Nephron progenitor cell (in vitro differentiated cells): ENCODE measurements around the gene DGKH.
A peak's percentile ranks its signal among the peaks of the same experiment; 100 is the strongest.

Source experiments
- DNase-seq: peaks from one replicate; pipeline ENCODE4 v3.0.0; 2021
- H3K27ac Mint-ChIP-seq: 2 replicates; pipeline ENCODE4 v1.8.0; 2021; ENCODE audit warnings: mild to moderate bottlenecking, moderate library complexity, mixed read lengths
- H3K27me3 Mint-ChIP-seq: 2 replicates; pipeline ENCODE4 v1.8.0; 2021; ENCODE audit warnings: mild to moderate bottlenecking, low read depth, mixed read lengths; ENCODE audit not compliant: poor library complexity
- H3K36me3 Mint-ChIP-seq: 2 replicates; pipeline ENCODE4 v1.8.0; 2021; ENCODE audit warnings: low read depth, mixed read lengths
- H3K4me1 Mint-ChIP-seq: 2 replicates; pipeline ENCODE4 v1.8.0; 2021; ENCODE audit warnings: mixed read lengths
- H3K4me3 Mint-ChIP-seq: 2 replicates; pipeline ENCODE4 v1.8.0; 2021; ENCODE audit warnings: mild to moderate bottlenecking, moderate library complexity, mixed read lengths
- H3K9me3 Mint-ChIP-seq: 2 replicates; pipeline ENCODE4 v1.8.0; 2021; ENCODE audit warnings: mild to moderate bottlenecking, moderate library complexity, mixed read lengths
- CTCF ChIP-seq: fragments of 200-600 bp; sonication (generic); IDR thresholded peaks from 2 replicates; pipeline ENCODE4 v1.5.0; 2021; ENCODE audit warnings: antibody characterized with exemption

DGKH gene

DNA sequence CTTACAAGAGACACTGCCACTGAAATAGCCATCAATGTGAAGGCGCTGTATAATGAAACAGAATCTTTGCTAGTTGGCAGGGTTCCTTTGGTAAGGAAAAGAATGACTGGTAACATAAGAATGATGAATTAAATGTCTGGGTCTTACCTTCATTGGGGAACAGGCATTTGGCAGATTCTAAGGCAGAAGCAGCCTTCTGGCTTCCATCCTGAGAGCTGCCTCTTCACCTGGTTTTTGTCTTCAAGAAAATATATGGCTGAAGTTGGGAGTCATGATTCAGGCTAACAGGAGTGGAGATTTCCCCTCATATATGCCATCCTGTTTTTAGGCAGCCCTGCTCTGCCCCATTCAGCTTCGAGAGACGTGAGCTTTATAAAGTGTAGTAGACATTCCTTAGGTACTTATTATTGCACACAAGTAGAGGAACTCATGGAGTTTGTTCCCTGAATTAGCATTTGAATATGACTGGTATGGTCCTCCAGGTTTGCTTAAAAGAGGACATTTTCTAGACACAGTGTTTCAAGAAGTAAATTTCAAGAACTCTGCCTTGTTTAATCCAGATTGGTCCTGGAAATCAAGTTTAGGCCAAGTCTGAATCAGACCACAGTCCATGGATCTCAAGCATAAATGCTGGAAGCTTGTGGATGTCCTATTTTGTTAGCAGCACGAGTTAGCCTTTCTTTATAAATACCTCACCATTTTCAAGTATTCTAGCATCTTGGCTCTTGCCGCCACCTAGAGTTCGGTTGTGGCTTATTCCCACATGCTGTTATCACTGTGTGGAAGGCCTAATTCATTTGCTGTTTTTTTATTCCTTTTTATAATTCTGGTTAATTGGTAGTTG is 167.4 kb downstream of the DGKH start:
- Mint-ChIP-seq H3K4me1 (peaks cover 4% of the 10 kb centered on the region), H3K36me3 (peaks cover 26% of the 10 kb centered on the region), H3K9me3 (no peaks in the 10 kb centered on the region), H3K27ac (no peak overlapping the region), H3K4me3 (no peak overlapping the region), H3K27me3 (no peaks in the 10 kb centered on the region)
- peak; percentile 45 for TF ChIP-seq CTCF
- DNase-seq, result peak; percentile 14

DNA sequence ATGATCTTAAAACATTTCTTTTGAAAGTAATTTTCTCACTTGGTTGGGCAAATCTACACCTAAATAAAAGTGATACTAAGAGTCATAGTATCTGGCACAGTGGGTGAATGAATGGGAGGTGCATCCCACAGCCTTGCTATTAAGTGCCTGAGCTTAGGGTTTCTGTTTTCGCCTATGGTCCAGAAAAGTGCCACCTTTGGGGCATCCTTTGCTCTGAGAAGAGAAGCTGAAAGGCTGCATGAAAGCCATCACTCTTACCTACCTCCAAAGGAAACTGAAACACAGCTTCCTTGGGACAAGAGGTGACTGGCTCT is 167.9 kb downstream of the DGKH start:
- no peak overlapping the region for H3K4me3 Mint-ChIP-seq
- no peak for DNase-seq
- H3K36me3 Mint-ChIP-seq, result peaks cover 20% of the 10 kb centered on the region
- H3K27ac Mint-ChIP-seq, result no peak overlapping the region
- H3K27me3 Mint-ChIP-seq, result no peaks in the 10 kb centered on the region
- TF ChIP-seq CTCF, result no peak
- H3K9me3 Mint-ChIP-seq, result no peaks in the 10 kb centered on the region
- H3K4me1 Mint-ChIP-seq, result peaks cover 4% of the 10 kb centered on the region

- Mint-ChIP-seq H3K4me1 (peaks cover 4% of the 10 kb centered on the region), H3K27me3 (no peaks in the 10 kb centered on the region), H3K9me3 (no peaks in the 10 kb centered on the region), H3K27ac (no peak overlapping the region), H3K4me3 (no peak overlapping the region), H3K36me3 (peaks cover 10% of the 10 kb centered on the region)
- DNase-seq, result no peak
- TF ChIP-seq CTCF, result no peak
Observed at GRCh38 chr13:42218576-42218975, 170.1 kb downstream of the DGKH start.

GRCh38 chr13:42219051-42219450 is 170.6 kb downstream of the DGKH start:
- no peak overlapping the region for H3K27ac Mint-ChIP-seq
- H3K9me3 Mint-ChIP-seq, result no peaks in the 10 kb centered on the region
- peaks cover 4% of the 10 kb centered on the region for H3K4me1 Mint-ChIP-seq

DNA sequence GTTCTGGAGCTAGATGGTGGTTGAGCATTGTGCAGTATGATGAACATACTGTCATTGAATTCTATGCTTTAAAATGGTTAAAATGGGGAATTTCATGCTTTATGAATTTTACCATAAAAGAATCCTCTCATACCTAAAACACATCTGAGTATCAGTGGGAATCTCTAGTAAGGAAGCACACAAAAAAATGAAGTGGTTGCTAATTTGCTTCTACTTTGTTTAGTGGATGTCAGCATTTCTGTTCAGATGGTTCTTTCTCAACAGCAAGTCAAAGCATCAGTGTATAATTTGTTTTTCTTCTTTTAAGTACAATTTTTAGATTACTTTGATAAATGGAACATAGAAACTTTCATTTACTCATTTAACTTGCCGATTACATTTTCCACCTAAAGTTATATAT is 171.4 kb downstream of the DGKH start:
- no peak for TF ChIP-seq CTCF
- Mint-ChIP-seq H3K36me3 (peaks cover 18% of the 10 kb centered on the region), H3K9me3 (no peaks in the 10 kb centered on the region), H3K4me1 (peaks cover 4% of the 10 kb centered on the region), H3K27me3 (no peaks in the 10 kb centered on the region), H3K27ac (no peak overlapping the region), H3K4me3 (no peak overlapping the region)
- no peak for DNase-seq

More at GRCh38 chr13:42219051-42219450, 170.6 kb downstream of the DGKH start:
- no peak for DNase-seq
- Mint-ChIP-seq H3K27me3 (no peaks in the 10 kb centered on the region), H3K4me3 (no peak overlapping the region), H3K36me3 (peaks cover 15% of the 10 kb centered on the region)
- no peak for TF ChIP-seq CTCF
